Neural progenitor cell (in vitro differentiated cells): ENCODE measurements around the gene SDC4. TPM values are rescaled to one million over a fixed set of nuclear protein-coding genes. Genes with fewer than 3 reads are reported as not detected.
A peak's percentile ranks its signal among the peaks of the same experiment; 100 is the strongest.

ENCODE experiments used
- DNase-seq: peaks from one replicate; pipeline ENCODE4 v3.0.0-alpha.2; 2016; ENCODE audit warnings: low spot score
- H2AFZ ChIP-seq: fragments of 200-600 bp; sonication (generic); replicated peaks from 2 replicates; pipeline ENCODE4 v1.6.1; 2016; ENCODE audit warnings: antibody characterized with exemption
- H3F3A ChIP-seq: fragments of 200-600 bp; sonication (generic); 2 replicates; pipeline ENCODE4 v1.6.1; 2016; ENCODE audit warnings: antibody characterized with exemption, low read depth
- H3K27ac ChIP-seq: fragments of 200-600 bp; sonication (generic); 2 replicates; pipeline ENCODE4 v1.5.1; 2016; ENCODE audit warnings: mild to moderate bottlenecking
- H3K27me3 ChIP-seq: fragments of 200-600 bp; sonication (generic); 2 replicates; pipeline ENCODE4 v1.6.1; 2016; ENCODE audit warnings: mild to moderate bottlenecking, moderate library complexity
- H3K36me3 ChIP-seq: fragments of 200-600 bp; sonication (generic); 2 replicates; pipeline ENCODE4 v1.5.1; 2016
- H3K4me1 ChIP-seq: fragments of 200-600 bp; sonication (generic); 2 replicates; pipeline ENCODE4 v1.6.1; 2016; ENCODE audit warnings: mixed run types
- H3K4me2 ChIP-seq: fragments of 200-600 bp; sonication (generic); 2 replicates; pipeline ENCODE4 v1.6.1; 2016
- H3K4me3 ChIP-seq: fragments of 200-600 bp; sonication (generic); 2 replicates; pipeline ENCODE4 v1.5.1; 2016
- H3K79me2 ChIP-seq: fragments of 200-600 bp; sonication (generic); 2 replicates; pipeline ENCODE4 v1.6.1; 2016; ENCODE audit warnings: low read depth
- H3K9ac ChIP-seq: fragments of 200-600 bp; sonication (generic); 2 replicates; pipeline ENCODE4 v1.6.1; 2016
- H3K9me3 ChIP-seq: fragments of 200-600 bp; sonication (generic); 2 replicates; pipeline ENCODE4 v1.5.1; 2016; ENCODE audit warnings: low read depth
- H4K20me1 ChIP-seq: fragments of 200-600 bp; sonication (generic); 2 replicates; pipeline ENCODE4 v1.6.1; 2016; ENCODE audit warnings: low read depth
- H3K27ac Mint-ChIP-seq: 3 replicates; pipeline ENCODE4 v1.8.0; 2021; ENCODE audit warnings: mixed read lengths
- H3K27me3 Mint-ChIP-seq: 2 replicates; pipeline ENCODE4 v1.8.0; 2022; ENCODE audit warnings: low read depth, mild to moderate bottlenecking, inconsistent platforms, moderate library complexity, mixed read lengths; ENCODE audit not compliant: insufficient read depth
- H3K36me3 Mint-ChIP-seq: 3 replicates; pipeline ENCODE4 v1.8.0; 2021; ENCODE audit warnings: mixed read lengths
- H3K4me1 Mint-ChIP-seq: 3 replicates; pipeline ENCODE4 v1.8.0; 2021; ENCODE audit warnings: mixed read lengths
- H3K4me3 Mint-ChIP-seq: 3 replicates; pipeline ENCODE4 v1.8.0; 2021; ENCODE audit warnings: mild to moderate bottlenecking, moderate library complexity, mixed read lengths
- H3K9me3 Mint-ChIP-seq: 3 replicates; pipeline ENCODE4 v1.8.0; 2020; ENCODE audit warnings: mixed read lengths
- CTCF ChIP-seq: fragments of 200-600 bp; sonication (generic); IDR thresholded peaks from 2 replicates; pipeline ENCODE4 v1.5.1; 2017; ENCODE audit warnings: antibody characterized with exemption, mild to moderate bottlenecking
- EZH2 ChIP-seq: fragments of 200-600 bp; sonication (generic); IDR thresholded peaks from 2 replicates; pipeline ENCODE4 v1.6.1; 2017; ENCODE audit warnings: antibody characterized with exemption, mild to moderate bottlenecking, moderate library complexity
- EZH2phosphoT487 ChIP-seq: fragments of 200-600 bp; sonication (generic); IDR thresholded peaks from 2 replicates; pipeline ENCODE4 v1.6.1; 2017; ENCODE audit warnings: antibody characterized with exemption
- total RNA-seq: library from RNA; depleted of rRNA; stranded (reverse); fragments of >200 nt; gene quantifications from 2 replicates; pipeline ENCODE4 v1.2.3, GENCODE V29; 2015; ENCODE audit warnings: low replicate concordance

The SDC4 gene
- total RNA-seq, 1 donor from 2014 or later: 19.3 TPM

- peaks cover 23% of the 10 kb centered on the region for H3F3A ChIP-seq
- H3K9me3 ChIP-seq: no peaks in the 10 kb centered on the region
- H3K79me2 ChIP-seq: peaks cover 32% of the 10 kb centered on the region
- no peak overlapping the region for H2AFZ ChIP-seq
- no peaks in the 10 kb centered on the region for H3K27me3 ChIP-seq
- no peak for TF ChIP-seq EZH2
- TF ChIP-seq EZH2phosphoT487: no peak
- no peak for TF ChIP-seq CTCF
- Mint-ChIP-seq H3K27me3 (peaks cover 2% of the 10 kb centered on the region), H3K36me3 (no peaks in the 10 kb centered on the region), H3K9me3 (no peaks in the 10 kb centered on the region), H3K27ac (no peak overlapping the region), H3K4me3 (peak overlapping the region; percentile 91), H3K4me1 (peaks cover 62% of the 10 kb centered on the region)
- peak overlapping the region; percentile 98 for H3K4me2 ChIP-seq
- peaks cover 5% of the 10 kb centered on the region for H4K20me1 ChIP-seq
- H3K4me1 ChIP-seq: peaks cover 59% of the 10 kb centered on the region
- H3K4me3 ChIP-seq: no peak overlapping the region
- DNase-seq: no peak
- H3K36me3 ChIP-seq: no peaks in the 10 kb centered on the region
- no peak overlapping the region for H3K27ac ChIP-seq
- H3K9ac ChIP-seq: no peak overlapping the region
Observed at GRCh38 chr20:45346291-45346718, 1.9 kb downstream of the SDC4 start.

- Histone ChIP-seq H3K79me2 (peaks cover 32% of the 10 kb centered on the region), H3F3A (peaks cover 33% of the 10 kb centered on the region), H3K4me1 (peaks cover 69% of the 10 kb centered on the region), H3K36me3 (no peaks in the 10 kb centered on the region), H2AFZ (no peak overlapping the region), H3K4me2 (peak overlapping the region; percentile 8), H3K4me3 (no peak overlapping the region), H4K20me1 (peaks cover 8% of the 10 kb centered on the region), H3K27ac (no peak overlapping the region), H3K27me3 (no peaks in the 10 kb centered on the region), H3K9me3 (no peaks in the 10 kb centered on the region), H3K9ac (no peak overlapping the region)
- Mint-ChIP-seq H3K36me3 (no peaks in the 10 kb centered on the region), H3K4me3 (no peak overlapping the region), H3K27ac (peak overlapping the region; percentile 57), H3K4me1 (peaks cover 72% of the 10 kb centered on the region), H3K27me3 (peaks cover 2% of the 10 kb centered on the region), H3K9me3 (no peaks in the 10 kb centered on the region)
- no peak for DNase-seq
- TF ChIP-seq EZH2phosphoT487: no peak
- TF ChIP-seq CTCF: no peak
- no peak for TF ChIP-seq EZH2
Observed at GRCh38 chr20:45345104-45345936, 2.9 kb downstream of the SDC4 start.

- Histone ChIP-seq H3K36me3 (no peaks in the 10 kb centered on the region), H4K20me1 (peaks cover 8% of the 10 kb centered on the region), H3K9ac (no peak overlapping the region), H3F3A (peaks cover 38% of the 10 kb centered on the region), H3K79me2 (peaks cover 41% of the 10 kb centered on the region), H2AFZ (no peak overlapping the region), H3K4me2 (peak overlapping the region; percentile 29), H3K27ac (no peak overlapping the region), H3K9me3 (no peaks in the 10 kb centered on the region), H3K27me3 (no peaks in the 10 kb centered on the region), H3K4me3 (no peak overlapping the region), H3K4me1 (peaks cover 73% of the 10 kb centered on the region)
- H3K9me3 Mint-ChIP-seq: no peaks in the 10 kb centered on the region
- DNase-seq: no peak
- peak overlapping the region; percentile 50 for H3K27ac Mint-ChIP-seq
- no peak for TF ChIP-seq EZH2phosphoT487
- TF ChIP-seq EZH2: no peak
- TF ChIP-seq CTCF: no peak
- H3K27me3 Mint-ChIP-seq: peaks cover 2% of the 10 kb centered on the region
- no peaks in the 10 kb centered on the region for H3K36me3 Mint-ChIP-seq
- H3K4me3 Mint-ChIP-seq: peak overlapping the region; percentile 33
- H3K4me1 Mint-ChIP-seq: peaks cover 78% of the 10 kb centered on the region
Observed at GRCh38 chr20:45344168-45344860, 3.9 kb downstream of the SDC4 start.
